NOMO-1 (cell line): ENCODE data around the gene PRKACA.

Experiments used
- DNase-seq, 2 experiments: peaks; one replicate each; lab custom pipeline; 2025; ENCODE audit not compliant: unreplicated experiment in 2 of 2; lab: John Stamatoyannopoulos, UW

Gene PRKACA

DNA sequence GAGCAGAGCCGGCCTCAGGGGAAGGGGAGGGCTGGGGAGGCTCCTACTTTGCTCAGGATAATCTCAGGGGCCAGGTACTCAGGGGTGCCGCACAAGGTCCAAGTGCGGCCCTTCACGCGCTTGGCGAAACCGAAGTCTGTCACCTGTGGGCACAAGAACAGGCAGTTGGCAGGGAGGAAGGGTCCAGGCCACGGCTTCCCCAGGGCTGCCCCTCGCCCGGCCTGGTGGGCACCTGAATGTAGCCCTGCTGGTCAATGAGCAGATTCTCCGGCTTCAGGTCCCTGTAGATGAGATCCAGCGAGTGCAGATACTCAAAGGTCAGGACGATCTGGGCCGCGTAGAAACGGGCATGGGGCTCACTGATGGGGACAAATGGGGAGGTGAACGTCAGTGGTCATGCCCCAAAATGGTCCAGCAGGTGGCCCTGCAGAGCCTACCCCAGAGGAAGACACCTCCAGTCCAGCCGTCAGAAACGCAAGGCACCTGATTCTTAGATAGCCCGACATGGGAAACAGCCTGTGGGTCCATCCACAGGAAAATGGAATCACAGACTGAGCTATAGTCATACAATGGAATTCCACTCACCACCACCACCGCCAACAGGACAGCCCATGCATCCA lies 19.9 kb downstream of the PRKACA start:
- no peak for DNase-seq

- no peak for DNase-seq
Observed at GRCh38 chr19:14096272-14096992, 21.1 kb downstream of the PRKACA start.

- no peak for DNase-seq
Observed at GRCh38 chr19:14094854-14095253, 22.7 kb downstream of the PRKACA start.

- DNase-seq: no peak
Observed at GRCh38 chr19:14093117-14093823, 24.3 kb downstream of the PRKACA start.

GRCh38 chr19:14091813-14092462 lies 25.6 kb downstream of the PRKACA start:
- no peak for DNase-seq

- DNase-seq: peak; percentile 82 to 83
Observed at GRCh38 chr19:14091081-14091812, 26.3 kb downstream of the PRKACA start.

GRCh38 chr19:14090509-14091080 lies 27.0 kb downstream of the PRKACA start, which contains the start of gene SAMD1:
TSS of gene SAMD1 (minus strand) at chr19:14090751.
- peak; percentile 82 to 83 for DNase-seq

- peak; percentile 35 to 61 for DNase-seq
Observed at GRCh38 chr19:14089662-14090508, 27.7 kb downstream of the PRKACA start.

DNA sequence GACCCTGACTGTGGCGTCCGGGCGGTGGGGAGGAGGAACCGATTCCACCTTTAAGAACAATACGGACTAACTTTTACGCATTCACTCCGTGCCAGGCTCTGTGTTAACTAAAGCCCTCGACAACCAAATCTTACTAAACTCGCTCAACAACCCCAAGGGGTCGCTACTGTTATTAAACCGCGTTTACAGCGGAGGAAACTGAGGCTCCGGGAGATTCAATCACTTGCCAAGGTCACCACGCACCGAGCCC lies 28.2 kb downstream of the PRKACA start:
- DNase-seq: peak in 1 of 2 experiments; percentile 20

GRCh38 chr19:14088634-14089411 lies 28.7 kb downstream of the PRKACA start:
- DNase-seq: no peak

- DNase-seq: no peak
Observed at GRCh38 chr19:14086098-14086497, 31.5 kb downstream of the PRKACA start.

GRCh38 chr19:14085309-14085995 lies 32.1 kb downstream of the PRKACA start, which contains the start of gene C19orf67:
TSS of gene C19orf67 (minus strand) at chr19:14085783. CDS start at chr19:14085627, 156 bp downstream.
- no peak for DNase-seq

DNA sequence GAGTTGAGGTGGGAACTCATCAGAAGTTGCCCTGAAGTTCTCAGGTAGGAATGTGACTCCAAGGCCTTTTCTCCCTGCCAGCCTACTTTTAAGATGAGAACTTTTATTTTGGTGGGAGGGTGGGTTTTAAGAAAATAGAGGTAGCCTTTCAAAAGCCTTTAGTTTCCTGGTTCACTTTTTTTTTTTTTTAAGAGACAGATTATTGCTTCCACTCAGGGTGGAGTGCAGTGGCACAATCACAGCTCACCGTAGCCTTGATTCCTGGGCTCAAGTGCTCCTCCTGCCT lies 34.9 kb downstream of the PRKACA start:
- no peak for DNase-seq

- DNase-seq: no peak
Observed at GRCh38 chr19:14081797-14082674, 35.5 kb downstream of the PRKACA start.

- DNase-seq: peak; percentile 96 to 99
Observed at GRCh38 chr19:14080887-14081796, 36.4 kb downstream of the PRKACA start.

- DNase-seq: no peak
Observed at GRCh38 chr19:14078411-14078810, 39.2 kb downstream of the PRKACA start.
